Neural progenitor cell (in vitro differentiated cells): ENCODE results near the gene PILRB. TPM values are rescaled to one million over a fixed set of nuclear protein-coding genes. Genes with fewer than 3 reads are reported as not detected.

Experiments used
- DNase-seq: peaks from one replicate; pipeline ENCODE4 v3.0.0-alpha.2; 2016; ENCODE audit warnings: low spot score
- H2AFZ ChIP-seq: fragments of 200-600 bp; sonication (generic); replicated peaks from 2 replicates; pipeline ENCODE4 v1.6.1; 2016; ENCODE audit warnings: antibody characterized with exemption
- H3F3A ChIP-seq: fragments of 200-600 bp; sonication (generic); 2 replicates; pipeline ENCODE4 v1.6.1; 2016; ENCODE audit warnings: antibody characterized with exemption, low read depth
- H3K27ac ChIP-seq: fragments of 200-600 bp; sonication (generic); 2 replicates; pipeline ENCODE4 v1.5.1; 2016; ENCODE audit warnings: mild to moderate bottlenecking
- H3K27me3 ChIP-seq: fragments of 200-600 bp; sonication (generic); 2 replicates; pipeline ENCODE4 v1.6.1; 2016; ENCODE audit warnings: mild to moderate bottlenecking, moderate library complexity
- H3K36me3 ChIP-seq: fragments of 200-600 bp; sonication (generic); 2 replicates; pipeline ENCODE4 v1.5.1; 2016
- H3K4me1 ChIP-seq: fragments of 200-600 bp; sonication (generic); 2 replicates; pipeline ENCODE4 v1.6.1; 2016; ENCODE audit warnings: mixed run types
- H3K4me2 ChIP-seq: fragments of 200-600 bp; sonication (generic); 2 replicates; pipeline ENCODE4 v1.6.1; 2016
- H3K4me3 ChIP-seq: fragments of 200-600 bp; sonication (generic); 2 replicates; pipeline ENCODE4 v1.5.1; 2016
- H3K79me2 ChIP-seq: fragments of 200-600 bp; sonication (generic); 2 replicates; pipeline ENCODE4 v1.6.1; 2016; ENCODE audit warnings: low read depth
- H3K9ac ChIP-seq: fragments of 200-600 bp; sonication (generic); 2 replicates; pipeline ENCODE4 v1.6.1; 2016
- H3K9me3 ChIP-seq: fragments of 200-600 bp; sonication (generic); 2 replicates; pipeline ENCODE4 v1.5.1; 2016; ENCODE audit warnings: low read depth
- H4K20me1 ChIP-seq: fragments of 200-600 bp; sonication (generic); 2 replicates; pipeline ENCODE4 v1.6.1; 2016; ENCODE audit warnings: low read depth
- H3K27ac Mint-ChIP-seq: 3 replicates; pipeline ENCODE4 v1.8.0; 2021; ENCODE audit warnings: mixed read lengths
- H3K27me3 Mint-ChIP-seq: 2 replicates; pipeline ENCODE4 v1.8.0; 2022; ENCODE audit warnings: low read depth, mild to moderate bottlenecking, inconsistent platforms, moderate library complexity, mixed read lengths; ENCODE audit not compliant: insufficient read depth
- H3K36me3 Mint-ChIP-seq: 3 replicates; pipeline ENCODE4 v1.8.0; 2021; ENCODE audit warnings: mixed read lengths
- H3K4me1 Mint-ChIP-seq: 3 replicates; pipeline ENCODE4 v1.8.0; 2021; ENCODE audit warnings: mixed read lengths
- H3K4me3 Mint-ChIP-seq: 3 replicates; pipeline ENCODE4 v1.8.0; 2021; ENCODE audit warnings: mild to moderate bottlenecking, moderate library complexity, mixed read lengths
- H3K9me3 Mint-ChIP-seq: 3 replicates; pipeline ENCODE4 v1.8.0; 2020; ENCODE audit warnings: mixed read lengths
- EZH2 ChIP-seq: fragments of 200-600 bp; sonication (generic); IDR thresholded peaks from 2 replicates; pipeline ENCODE4 v1.6.1; 2017; ENCODE audit warnings: antibody characterized with exemption, mild to moderate bottlenecking, moderate library complexity
- EZH2phosphoT487 ChIP-seq: fragments of 200-600 bp; sonication (generic); IDR thresholded peaks from 2 replicates; pipeline ENCODE4 v1.6.1; 2017; ENCODE audit warnings: antibody characterized with exemption
- total RNA-seq: library from RNA; depleted of rRNA; stranded (reverse); fragments of >200 nt; gene quantifications from 2 replicates; pipeline ENCODE4 v1.2.3, GENCODE V29; 2015; ENCODE audit warnings: low replicate concordance
- TF ChIP-seq, protein P1 (sequence below): fragments of 200-600 bp; sonication (generic); IDR thresholded peaks from 2 replicates; pipeline ENCODE4 v1.5.1; 2017; ENCODE audit warnings: antibody characterized with exemption, mild to moderate bottlenecking

The PILRB gene
- total RNA-seq, 1 donor from 2014 or later = 19.3 TPM

DNA sequence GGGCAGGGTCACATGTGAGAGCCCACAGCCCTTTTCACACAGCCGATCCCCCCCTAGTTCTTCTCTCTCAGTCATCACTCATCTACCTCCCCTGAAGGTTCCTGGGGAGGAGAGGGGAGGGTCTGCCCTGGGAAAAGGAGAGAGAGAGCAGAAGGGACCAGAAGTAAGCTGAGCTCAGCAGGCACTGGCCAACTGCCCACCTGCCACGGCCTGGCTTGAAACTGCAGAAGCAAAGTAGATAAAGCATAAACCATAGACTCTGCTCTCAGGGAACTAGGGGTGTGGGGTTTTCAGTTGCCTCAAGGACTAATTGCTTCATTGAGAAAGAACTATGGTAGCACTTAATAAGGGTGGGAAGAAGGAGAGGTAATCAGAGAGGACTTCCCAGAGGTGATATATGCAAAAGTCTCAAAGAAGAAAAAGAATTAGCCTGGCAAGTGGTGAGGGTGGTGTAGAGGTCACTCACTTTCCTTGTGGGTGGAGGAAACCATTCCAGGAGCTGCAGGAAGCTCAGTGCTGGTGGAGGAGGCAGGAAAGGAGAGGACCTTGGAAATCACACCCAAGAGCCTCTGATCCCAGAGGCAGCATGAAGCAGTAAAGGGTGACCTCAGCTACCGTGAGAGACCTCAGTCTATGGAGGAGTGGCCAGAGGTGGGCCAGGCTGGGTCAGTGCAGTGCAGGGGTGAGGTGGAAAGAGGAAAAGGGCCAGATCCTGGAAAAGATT is 32.5 kb downstream of the PILRB start:
- Histone ChIP-seq H4K20me1 (no peaks in the 10 kb centered on the region), H3K4me3 (no peak overlapping the region), H3K27ac (no peak overlapping the region), H3K9ac (no peak overlapping the region), H3K36me3 (no peaks in the 10 kb centered on the region), H3K27me3 (no peaks in the 10 kb centered on the region), H3K9me3 (no peaks in the 10 kb centered on the region), H3K4me2 (no peak overlapping the region), H3F3A (peaks cover 6% of the 10 kb centered on the region), H2AFZ (no peak overlapping the region), H3K79me2 (no peaks in the 10 kb centered on the region), H3K4me1 (peaks cover 17% of the 10 kb centered on the region)
- no peaks in the 10 kb centered on the region for H3K9me3 Mint-ChIP-seq
- no peak for DNase-seq
- no peak overlapping the region for H3K4me3 Mint-ChIP-seq
- H3K36me3 Mint-ChIP-seq = no peaks in the 10 kb centered on the region
- TF ChIP-seq EZH2 = no peak
- TF ChIP-seq, protein P1, sequence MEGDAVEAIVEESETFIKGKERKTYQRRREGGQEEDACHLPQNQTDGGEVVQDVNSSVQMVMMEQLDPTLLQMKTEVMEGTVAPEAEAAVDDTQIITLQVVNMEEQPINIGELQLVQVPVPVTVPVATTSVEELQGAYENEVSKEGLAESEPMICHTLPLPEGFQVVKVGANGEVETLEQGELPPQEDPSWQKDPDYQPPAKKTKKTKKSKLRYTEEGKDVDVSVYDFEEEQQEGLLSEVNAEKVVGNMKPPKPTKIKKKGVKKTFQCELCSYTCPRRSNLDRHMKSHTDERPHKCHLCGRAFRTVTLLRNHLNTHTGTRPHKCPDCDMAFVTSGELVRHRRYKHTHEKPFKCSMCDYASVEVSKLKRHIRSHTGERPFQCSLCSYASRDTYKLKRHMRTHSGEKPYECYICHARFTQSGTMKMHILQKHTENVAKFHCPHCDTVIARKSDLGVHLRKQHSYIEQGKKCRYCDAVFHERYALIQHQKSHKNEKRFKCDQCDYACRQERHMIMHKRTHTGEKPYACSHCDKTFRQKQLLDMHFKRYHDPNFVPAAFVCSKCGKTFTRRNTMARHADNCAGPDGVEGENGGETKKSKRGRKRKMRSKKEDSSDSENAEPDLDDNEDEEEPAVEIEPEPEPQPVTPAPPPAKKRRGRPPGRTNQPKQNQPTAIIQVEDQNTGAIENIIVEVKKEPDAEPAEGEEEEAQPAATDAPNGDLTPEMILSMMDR = no peak
- TF ChIP-seq EZH2phosphoT487 = no peak
- H3K27me3 Mint-ChIP-seq = no peaks in the 10 kb centered on the region
- peak overlapping the region; percentile 61 for H3K27ac Mint-ChIP-seq
- H3K4me1 Mint-ChIP-seq = peaks cover 16% of the 10 kb centered on the region

DNA sequence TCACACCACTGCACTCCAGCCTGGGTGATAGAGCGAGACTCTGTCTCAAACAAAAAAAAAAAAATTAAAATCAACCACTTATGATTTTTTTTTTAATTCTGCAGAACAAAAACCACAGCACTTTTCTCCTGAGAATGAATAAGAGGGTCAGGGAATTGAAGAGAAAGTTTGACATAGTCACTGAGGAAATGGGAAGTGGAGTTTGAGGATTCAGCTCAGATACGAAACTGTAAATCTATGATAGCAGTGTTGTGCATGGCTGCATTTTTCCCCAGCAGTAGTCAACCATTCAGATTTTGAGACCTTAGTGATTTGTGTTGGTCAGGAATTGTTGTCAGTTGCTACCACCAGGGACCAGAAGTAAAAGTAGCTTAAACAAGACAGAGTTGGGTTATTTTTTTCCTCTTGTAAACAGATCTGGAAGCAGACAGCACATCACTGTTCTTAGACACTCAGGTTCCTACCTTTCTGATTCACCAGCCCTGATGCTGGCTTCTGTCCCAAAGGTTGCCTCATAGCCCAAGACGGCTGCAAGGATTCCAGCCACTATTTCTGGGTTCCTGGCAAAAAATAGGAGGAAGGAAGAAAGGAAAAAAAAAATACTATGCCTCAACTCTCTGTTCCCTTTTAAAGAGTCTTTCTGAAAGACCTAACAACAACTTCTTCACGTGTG is 35.5 kb downstream of the PILRB start:
- Histone ChIP-seq H4K20me1 (no peaks in the 10 kb centered on the region), H2AFZ (no peak overlapping the region), H3K4me1 (peaks cover 18% of the 10 kb centered on the region), H3K4me2 (no peak overlapping the region), H3K9me3 (no peaks in the 10 kb centered on the region), H3K79me2 (no peaks in the 10 kb centered on the region), H3K36me3 (no peaks in the 10 kb centered on the region), H3F3A (peaks cover 6% of the 10 kb centered on the region), H3K27ac (no peak overlapping the region), H3K4me3 (no peak overlapping the region), H3K27me3 (no peaks in the 10 kb centered on the region), H3K9ac (no peak overlapping the region)
- TF ChIP-seq EZH2 = no peak
- no peak for TF ChIP-seq EZH2phosphoT487
- TF ChIP-seq, protein P1 = no peak
- no peak for DNase-seq
- H3K27ac Mint-ChIP-seq = no peak overlapping the region
- H3K9me3 Mint-ChIP-seq = no peaks in the 10 kb centered on the region
- H3K4me3 Mint-ChIP-seq = no peak overlapping the region
- no peaks in the 10 kb centered on the region for H3K36me3 Mint-ChIP-seq
- no peaks in the 10 kb centered on the region for H3K27me3 Mint-ChIP-seq
- H3K4me1 Mint-ChIP-seq = peaks cover 20% of the 10 kb centered on the region

GRCh38 chr7:100394077-100394476 is 36.2 kb downstream of the PILRB start:
- Mint-ChIP-seq H3K27ac (peak overlapping the region; percentile 16), H3K4me3 (no peak overlapping the region), H3K9me3 (no peaks in the 10 kb centered on the region), H3K27me3 (peaks cover under 1% of the 10 kb centered on the region), H3K36me3 (no peaks in the 10 kb centered on the region), H3K4me1 (peaks cover 24% of the 10 kb centered on the region)
- no peak overlapping the region for H3K27ac ChIP-seq
- TF ChIP-seq, protein P1 = no peak
- no peak for TF ChIP-seq EZH2phosphoT487
- TF ChIP-seq EZH2 = no peak
- H2AFZ ChIP-seq = no peak overlapping the region
- no peaks in the 10 kb centered on the region for H3K79me2 ChIP-seq
- H3K9ac ChIP-seq = no peak overlapping the region
- no peaks in the 10 kb centered on the region for H3K9me3 ChIP-seq
- H3K36me3 ChIP-seq = no peaks in the 10 kb centered on the region
- no peak for DNase-seq
- no peak overlapping the region for H3K4me2 ChIP-seq
- no peaks in the 10 kb centered on the region for H4K20me1 ChIP-seq
- H3K4me1 ChIP-seq = peaks cover 20% of the 10 kb centered on the region
- no peaks in the 10 kb centered on the region for H3K27me3 ChIP-seq
- peaks cover 6% of the 10 kb centered on the region for H3F3A ChIP-seq
- no peak overlapping the region for H3K4me3 ChIP-seq
